Stomach (tissue), 9 donors: Measurements from ENCODE around the gene PTPRS. TPM values are rescaled to one million over a fixed set of nuclear protein-coding genes. Genes with fewer than 3 reads are reported as not detected.
"Not testable (repeated sequence)": the region's sequence is repeated elsewhere in the genome, so short reads cannot be mapped to it uniquely, and the experiment has no call there.

Experiments used
- DNase-seq, 2 donors: peaks; one replicate each; pipeline versions ENCODE4 v3.0.0 to v3.0.0-alpha.2; 2013 to 2019
- H3K27ac ChIP-seq, 5 donors: fragments of 200-600 bp in 4 of 5; sonication (generic) in 4 of 5; one replicate each; pipeline ENCODE4 v1.5.1; 2013 to 2019; ENCODE audit warnings: mild to moderate bottlenecking in 1 of 5, moderate library complexity in 1 of 5
- H3K27me3 ChIP-seq, 3 donors: fragments of 200-600 bp; sonication (generic); one replicate each; pipeline ENCODE4 v1.5.1; 2017 to 2019; ENCODE audit warnings: mixed run types in 1 of 3
- H3K36me3 ChIP-seq, 4 donors: fragments of 200-600 bp; sonication (generic); 1 replicate in 3 of 4; 2 replicates in 1 of 4; pipeline ENCODE4 v1.5.1; 2016 to 2019
- H3K4me1 ChIP-seq, 4 donors: fragments of 200-600 bp; sonication (generic); one replicate each; pipeline ENCODE4 v1.5.1; 2016 to 2019
- H3K4me3 ChIP-seq, 4 donors: fragments of 200-600 bp; sonication (generic) in 3 of 4; one replicate each; pipeline ENCODE4 v1.5.1; 2016 to 2019; ENCODE audit warnings: mild to moderate bottlenecking in 1 of 4
- H3K9me3 ChIP-seq, 4 donors: fragments of 200-600 bp; sonication (generic); one replicate each; pipeline ENCODE4 v1.5.1; 2016 to 2019
- CTCF ChIP-seq, 7 experiments: fragments of 450-650 bp in 4 of 7; fragments of 200-600 bp in 3 of 7; sonication (generic) in 3 of 7; IDR thresholded peaks; one replicate each; pipeline ENCODE4 v1.5.1; 2016 to 2019; ENCODE audit warnings: antibody characterized with exemption in 7 of 7, control low read depth in 2 of 7, mild to moderate bottlenecking in 1 of 7
- EP300 ChIP-seq: sonication (generic); formaldehyde crosslinking; IDR thresholded peaks from one replicate; pipeline ENCODE4 v1.6.1; 2017; ENCODE audit warnings: antibody characterized with exemption
- POLR2A ChIP-seq, 4 donors: fragments of 450-650 bp; IDR thresholded peaks; one replicate each; pipeline ENCODE4 v1.6.1; 2016; ENCODE audit warnings: antibody characterized with exemption in 4 of 4, control low read depth in 2 of 4, mild to moderate bottlenecking in 1 of 4, moderate library complexity in 1 of 4
- POLR2AphosphoS5 ChIP-seq, 3 donors: sonication (generic); formaldehyde crosslinking; IDR thresholded peaks; one replicate each; pipeline ENCODE4 v1.6.1; 2016; ENCODE audit warnings: antibody characterized with exemption in 3 of 3
- WGBS, 5 donors: extraction: QIAGEN DNeasy Blood & Tissue Kit in 3 of 5; methylation state at CpG; one replicate each; pipeline versions ENCODE4 v1.1.5 to v1.1.7; 2013 to 2018; 5-methylcytosine and 5-hydroxymethylcytosine counted together
- intact Hi-C: fragments of 100-400 bp; cut with DNase I; formaldehyde crosslinking; loops from one replicate; pipeline ENCODE4 v1.15.1; 2023; ENCODE audit warnings: low total_unique reads
- polyA plus RNA-seq, 3 donors: library from polyadenylated mRNA; stranded (reverse); fragments of 200-250 nt; gene quantifications; one replicate each; pipeline ENCODE4 v1.2.3, GENCODE V29; 2013
- total RNA-seq, 5 donors: library from RNA; depleted of rRNA; stranded (reverse); fragments of >200 nt; gene quantifications; one replicate each; pipeline versions ENCODE4 v1.1.0 to v1.2.3, GENCODE V29; 2014 to 2016
- donor health status: healthy with polysubstance abuse.
- donor health status: Bipolar disorder and iron deficiency.
- donor health status: healthy.

Gene PTPRS
- total and polyA plus RNA-seq, 8 donors: 6.9 to 142 (median 57.1) TPM

GRCh38 chr19:5369304-5369703, 28.7 kb upstream of the PTPRS start:
- no peak for DNase-seq
- TF ChIP-seq POLR2A (IDR thresholded peaks at IDR 0.05): no peak
- no peak for TF ChIP-seq CTCF (IDR thresholded peaks at IDR 0.05)
- TF ChIP-seq POLR2AphosphoS5 (IDR thresholded peaks at IDR 0.05): no peak
- TF ChIP-seq EP300: no peak
- intact Hi-C loops: no loop called here
- H3K27me3 ChIP-seq: peaks cover 0 to 73% (median 2%) of the 10 kb centered on the region in 3 donors
- no peak overlapping the region for H3K4me3 ChIP-seq
- 92 to 93% (median 92%) methylated on average over 5 of the region's 5 CpGs for WGBS, 5 donors
- no peaks in the 10 kb centered on the region for H3K36me3 ChIP-seq
- no peaks in the 10 kb centered on the region for H3K4me1 ChIP-seq
- no peak overlapping the region for H3K27ac ChIP-seq
- no peaks in the 10 kb centered on the region for H3K9me3 ChIP-seq

GRCh38 chr19:5367530-5368133, 27.0 kb upstream of the PTPRS start:
- TF ChIP-seq POLR2AphosphoS5 (IDR thresholded peaks at IDR 0.05): no peak
- TF ChIP-seq CTCF (IDR thresholded peaks at IDR 0.05): no peak
- no peak for TF ChIP-seq EP300
- TF ChIP-seq POLR2A (IDR thresholded peaks at IDR 0.05): no peak
- Histone ChIP-seq H3K4me3 (no peak overlapping the region), H3K9me3 (no peaks in the 10 kb centered on the region), H3K4me1 (no peaks in the 10 kb centered on the region), H3K36me3 (no peaks in the 10 kb centered on the region), H3K27ac (no peak overlapping the region), H3K27me3 (peaks cover 0 to 72% (median 8%) of the 10 kb centered on the region in 3 donors)
- WGBS, 5 donors: 74 to 86% (median 84%) methylated on average over 5 of the region's 5 CpGs
- no peak for DNase-seq
- intact Hi-C loops: no loop called here

- intact Hi-C loops: no loop called here
- Histone ChIP-seq H3K27me3 (peaks cover 0 to 70% (median 8%) of the 10 kb centered on the region in 3 donors), H3K27ac (no peak overlapping the region), H3K36me3 (no peaks in the 10 kb centered on the region), H3K4me1 (no peaks in the 10 kb centered on the region), H3K4me3 (no peak overlapping the region), H3K9me3 (no peaks in the 10 kb centered on the region)
- WGBS, 5 donors: 83 to 88% (median 84%) methylated on average over 6 of the region's 6 CpGs
- no peak for DNase-seq
- TF ChIP-seq EP300: no peak
- TF ChIP-seq POLR2AphosphoS5 (IDR thresholded peaks at IDR 0.05): no peak
- TF ChIP-seq CTCF (IDR thresholded peaks at IDR 0.05): no peak
- no peak for TF ChIP-seq POLR2A (IDR thresholded peaks at IDR 0.05)
Measured at GRCh38 chr19:5365905-5366304, 25.3 kb upstream of the PTPRS start.

- TF ChIP-seq EP300: no peak
- no peak for TF ChIP-seq CTCF (IDR thresholded peaks at IDR 0.05)
- no peak for TF ChIP-seq POLR2A (IDR thresholded peaks at IDR 0.05)
- TF ChIP-seq POLR2AphosphoS5 (IDR thresholded peaks at IDR 0.05): no peak
- Histone ChIP-seq H3K27ac (no peak overlapping the region), H3K27me3 (peaks cover 0 to 70% (median 8%) of the 10 kb centered on the region in 3 donors), H3K9me3 (no peaks in the 10 kb centered on the region), H3K36me3 (no peaks in the 10 kb centered on the region), H3K4me3 (no peak overlapping the region), H3K4me1 (no peaks in the 10 kb centered on the region)
- intact Hi-C loops: no loop called here
- 21 to 46% (median 34%) methylated on average over 3 to 7 of the region's 7 CpGs for WGBS, 5 donors
- no peak for DNase-seq
Measured at GRCh38 chr19:5364674-5365073, 24.1 kb upstream of the PTPRS start.

GRCh38 chr19:5361839-5362238, 21.2 kb upstream of the PTPRS start:
- peaks cover 0 to 80% (median 15%) of the 10 kb centered on the region in 3 donors for H3K27me3 ChIP-seq
- intact Hi-C loops: not testable (repeated sequence)

More at GRCh38 chr19:5361839-5362238, 21.2 kb upstream of the PTPRS start:
- H3K4me1 ChIP-seq, H3K36me3 ChIP-seq, DNase-seq, H3K27ac ChIP-seq, H3K4me3 ChIP-seq, H3K9me3 ChIP-seq: not testable (repeated sequence)
- 79 to 86% (median 85%) methylated on average over 9 of the region's 9 CpGs for WGBS, 5 donors
